K562 (cell line): ENCODE measurements around the gene IKZF3. TPM values are rescaled to one million over a fixed set of nuclear protein-coding genes. Genes with fewer than 3 reads are reported as not detected.

Experiments
- ATAC-seq: fragments of 200-7000 bp; cut with Tn5 transposase; 3 replicates; pipeline ENCODE4 v1.9.1; 2020; ENCODE audit warnings: moderate library complexity
- BruUV-seq: library from RNA; stranded (reverse); fragments of 400-500 nt; replicated peaks from 2 replicates; lab custom pipeline; 2021; lab: Mats Ljungman, UMichigan
- CTCF ChIA-PET: fragments of 300-600 bp; formaldehyde crosslinking; extraction: SDS; loops from one replicate; lab custom pipeline; 2021; ENCODE audit warnings: low intra/inter-chr PET ratio; lab: Yijun Ruan, JAX
- POLR2A ChIA-PET: fragments of 300-600, 350-650 bp; sonication (Branson Sonifier 250); formaldehyde crosslinking; extraction: SDS; loops from one replicate; lab custom pipeline; 2021; ENCODE audit warnings: antibody characterized with exemption, inconsistent platforms; lab: Yijun Ruan, JAX
- DNase-seq, 4 experiments: peaks; one replicate each; pipeline versions ENCODE4 v3.0.0 to v3.0.0-alpha.2; 2011 to 2018; ENCODE audit warnings: low spot score in 3 of 4, mixed read lengths in 3 of 4; ENCODE audit errors: extremely low read depth in 1 of 4
- FAIRE-seq: peaks from 2 replicates; lab custom pipeline; 2011; peaks lifted over from hg19 to GRCh38; lab: Jason Lieb, UNC
- H2AFZ ChIP-seq: 2 replicates; pipeline ENCODE4 v1.6.0; 2011; ENCODE audit warnings: low read depth, low read length, control low read depth, inconsistent platforms
- H3K27ac ChIP-seq: fragments of 200-600 bp; 3 replicates; pipeline ENCODE4 v1.8.0; 2011; ENCODE audit warnings: low read depth, mild to moderate bottlenecking, control low read depth, inconsistent platforms, low read length, moderate library complexity, mixed read lengths; ENCODE audit errors: extremely low read depth
- H3K27me3 ChIP-seq, 2 experiments: fragments of 300-600 bp in 1 of 2; 2 replicates in 1 of 2; 3 replicates in 1 of 2; pipeline versions ENCODE4 v1.6.0 to v1.8.0; 2011; ENCODE audit warnings: inconsistent platforms in 2 of 2, low read length in 2 of 2, mild to moderate bottlenecking in 1 of 2, mixed read lengths in 1 of 2, moderate library complexity in 1 of 2; ENCODE audit not compliant: control insufficient read depth in 2 of 2, insufficient read depth in 2 of 2
- H3K36me3 ChIP-seq: fragments of 300-600 bp; 3 replicates; pipeline ENCODE4 v1.8.0; 2011; ENCODE audit warnings: mild to moderate bottlenecking, low read length, inconsistent platforms; ENCODE audit not compliant: control insufficient read depth, insufficient read depth
- H3K4me1 ChIP-seq, 2 experiments: fragments of 200-600 bp in 1 of 2; replicated peaks in 1 of 2; 2 replicates in 1 of 2; 3 replicates in 1 of 2; pipeline versions ENCODE4 v1.5.1 to v1.8.0; 2011; ENCODE audit warnings: inconsistent platforms in 2 of 2, low read length in 2 of 2, mild to moderate bottlenecking in 1 of 2, mixed read lengths in 1 of 2, moderate library complexity in 1 of 2; ENCODE audit not compliant: control insufficient read depth in 2 of 2, insufficient read depth in 2 of 2
- H3K4me2 ChIP-seq: 2 replicates; pipeline ENCODE4 v1.6.1; 2011; ENCODE audit warnings: low read length, control low read depth, inconsistent platforms, mixed read lengths; ENCODE audit not compliant: insufficient read depth
- H3K4me3 ChIP-seq: fragments of 200-600 bp; sonication (generic), shearing (Covaris generic); 2 replicates; pipeline ENCODE4 v1.5.1; 2016; ENCODE audit warnings: control low read depth, inconsistent platforms
- H3K79me2 ChIP-seq: fragments of 200-600 bp; 3 replicates; pipeline ENCODE4 v1.8.0; 2011; ENCODE audit warnings: low read length, inconsistent platforms; ENCODE audit not compliant: control insufficient read depth, insufficient read depth
- H3K9ac ChIP-seq, 2 experiments: 2 replicates each; pipeline versions ENCODE4 v1.6.0 to v1.6.1; 2011; ENCODE audit warnings: low read depth in 2 of 2, low read length in 2 of 2, control low read depth in 1 of 2, inconsistent platforms in 1 of 2, mild to moderate bottlenecking in 1 of 2, mixed read lengths in 1 of 2; ENCODE audit not compliant: insufficient read depth in 1 of 2
- H3K9me1 ChIP-seq: one replicate; pipeline ENCODE4 v1.6.0; 2011; ENCODE audit warnings: inconsistent platforms, mild to moderate bottlenecking, low read length, moderate library complexity; ENCODE audit not compliant: control insufficient read depth, insufficient read depth
- H3K9me3 ChIP-seq: replicated peaks from 2 replicates; pipeline ENCODE4 v1.5.1; 2011; ENCODE audit warnings: low read depth, low read length, inconsistent platforms; ENCODE audit not compliant: control insufficient read depth, insufficient read depth
- H4K20me1 ChIP-seq: replicated peaks from 2 replicates; pipeline ENCODE4 v1.6.1; 2011; ENCODE audit warnings: low read length, inconsistent platforms, mixed read lengths; ENCODE audit not compliant: control insufficient read depth, insufficient read depth
- CHD4 ChIP-seq: fragments of 200-600 bp; sonication (generic); IDR thresholded peaks from 3 replicates; pipeline ENCODE4 v1.6.1; 2012; ENCODE audit warnings: low read depth, mild to moderate bottlenecking, mixed read lengths, low read length, inconsistent platforms; ENCODE audit not compliant: insufficient read depth, insufficient replicate concordance, poor library complexity, severe bottlenecking
- GABPA ChIP-seq: fragments of 200-800 bp; sonication (Bioruptor generic); conservative IDR thresholded peaks from 2 replicates; pipeline ENCODE4 v1.6.1; 2016; ENCODE audit warnings: low read depth, missing genetic modification characterization, missing compliant biosample characterization
- HDAC8 ChIP-seq: fragments of 450-650 bp; IDR thresholded peaks from 2 replicates; pipeline ENCODE4 v1.6.1; 2016; ENCODE audit warnings: mild to moderate bottlenecking, missing genetic modification characterization, moderate library complexity, missing compliant biosample characterization
- KDM1A ChIP-seq, 2 experiments: fragments of 450-650 bp; IDR thresholded peaks; 2 replicates each; pipeline ENCODE4 v1.6.1; 2016; ENCODE audit warnings: mild to moderate bottlenecking in 2 of 2
- POLR2A ChIP-seq: fragments of 450-650 bp; conservative IDR thresholded peaks from 2 replicates; pipeline ENCODE4 v1.6.1; 2016
- PURB ChIP-seq: sonication (generic); formaldehyde crosslinking; IDR thresholded peaks from 2 replicates; pipeline ENCODE4 v1.9.0; 2021; ENCODE audit warnings: low read depth, mild to moderate bottlenecking, missing genetic modification reagents
- RBM34 ChIP-seq: fragments of 200-400 bp; formaldehyde crosslinking; IDR thresholded peaks from 2 replicates; pipeline ENCODE4 v1.6.1; 2018; ENCODE audit warnings: low read length, borderline replicate concordance; ENCODE audit not compliant: insufficient read depth
- RFX5 ChIP-seq: IDR thresholded peaks from 2 replicates; pipeline ENCODE4 v1.6.1; 2011; ENCODE audit warnings: low read depth, mild to moderate bottlenecking, improper control_type of control experiment, low read length
- SNAPC5 ChIP-seq: fragments of 250-450 bp; sonication (Bioruptor Pico); IDR thresholded peaks from 2 replicates; pipeline ENCODE4 v1.8.0; 2021; ENCODE audit warnings: moderate library complexity, mild to moderate bottlenecking, inconsistent platforms
- TFAM ChIP-seq: fragments of 250-450 bp; sonication (Bioruptor Pico); conservative IDR thresholded peaks from 2 replicates; pipeline ENCODE4 v1.5.0; 2021; ENCODE audit warnings: mild to moderate bottlenecking, moderate library complexity
- ZBTB26 ChIP-seq: fragments of 450-650 bp; formaldehyde crosslinking; IDR thresholded peaks from 2 replicates; pipeline ENCODE4 v1.4.0; 2022; ENCODE audit warnings: missing genetic modification characterization
- ZNF263 ChIP-seq: sonication (generic); formaldehyde crosslinking; IDR thresholded peaks from 2 replicates; pipeline ENCODE4 v1.8.0; 2022; ENCODE audit warnings: mild to moderate bottlenecking, missing genetic modification reagents, borderline replicate concordance
- ZNF512 ChIP-seq: IDR thresholded peaks from 2 replicates; pipeline ENCODE4 v1.6.1; 2016; ENCODE audit warnings: missing genetic modification characterization, missing compliant biosample characterization
- ZNF609 ChIP-seq: sonication (generic); formaldehyde crosslinking; IDR thresholded peaks from 2 replicates; pipeline ENCODE4 v1.8.1; 2023; ENCODE audit warnings: missing genetic modification reagents, mild to moderate bottlenecking, borderline replicate concordance
- WGBS: fragments of 100-300 bp; shearing (Covaris generic); methylation state at CpG from one replicate; pipeline ENCODE4 v1.1.6; 2016; ENCODE audit warnings: low coverage, mixed read lengths; ENCODE audit not compliant: insufficient coverage; ENCODE audit errors: missing lambda C conversion rate; 5-methylcytosine and 5-hydroxymethylcytosine counted together
- in situ Hi-C: fragments of 300-500 bp; cut with MboI; formaldehyde crosslinking; loops from 4 replicates; pipeline ENCODE4 v1.15.0; 2018; ENCODE audit warnings: inconsistent platforms, mixed read lengths
- intact Hi-C: fragments of 100-400 bp; cut with micrococcal nuclease; formaldehyde crosslinking; loops from 2 replicates; pipeline ENCODE4 v1.14.2; 2022
- polyA plus RNA-seq, 8 experiments: library from polyadenylated mRNA; depleted of rRNA in 4 of 8; stranded (reverse) in 5 of 8; unstranded in 3 of 8; fragments of >200 nt; fragmentation: Nextera tagmentation in 2 of 8; fragmentation: Illumina TruSeq in 1 of 8; extraction: Ambion mirVana in 2 of 8; extraction: Trizol in 1 of 8; gene quantifications; 2 replicates each; pipeline versions ENCODE4 v1.2.1 to v1.2.3, GENCODE V29; 2011 to 2014; ENCODE audit warnings: inconsistent platforms in 1 of 8, missing spikeins in 1 of 8
- total RNA-seq, 7 experiments: library from RNA; depleted of rRNA in 6 of 7; stranded (reverse); fragments of >200 nt in 6 of 7; fragmentation: Illumina TruSeq in 2 of 7; extraction: Trizol in 2 of 7; gene quantifications; 2 replicates each; pipeline versions ENCODE4 v1.2.1 to v1.2.3, GENCODE V29; 2011 to 2021; ENCODE audit warnings: low replicate concordance in 1 of 7

The IKZF3 gene
- total and polyA plus RNA-seq, 9 of the 15 experiments (the other 6 are each of a cell fraction or from before 2014, with no cell fraction given) = 0.06 to 1.6 (median 0.62) TPM

- Histone ChIP-seq H4K20me1 (no peaks in the 10 kb centered on the region), H3K9me1 (no peaks in the 10 kb centered on the region), H3K79me2 (no peaks in the 10 kb centered on the region), H3K27me3 (no peaks in the 10 kb centered on the region), H3K27ac (no peak overlapping the region), H3K9me3 (no peaks in the 10 kb centered on the region), H3K4me2 (no peak overlapping the region), H3K9ac (no peak overlapping the region), H3K36me3 (no peaks in the 10 kb centered on the region), H2AFZ (no peak overlapping the region), H3K4me3 (no peak overlapping the region), H3K4me1 (peaks cover 0 to 28% of the 10 kb centered on the region in 2 experiments; a peak in 3 of 5 replicates)
- WGBS = 57% methylated on average over 7 of the region's 7 CpGs
- DNase-seq (no peak), FAIRE-seq (no peak), ATAC-seq (no peak)
- no TSS peak for BruUV-seq
- in situ Hi-C loops (no loop called here), intact Hi-C loops (no loop called here)
- POLR2A ChIA-PET = interaction anchor here (1.0 kb wide), 1 partner anchor 14 kb away, joined by 3 read pairs; no protein-coding TSS in a partner anchor
- CTCF ChIA-PET = no interaction called here
- TF ChIP-seq KDM1A (IDR thresholded peaks at IDR 0.05) (no peak), RBM34 (no peak), ZNF512 (tag) (no peak), GABPA (tag) (no peak), ZNF263 (CRISPR knock-in tag) (no peak), POLR2A (no peak), PURB (CRISPR knock-in tag) (no peak), CHD4 (no peak), HDAC8 (tag) (no peak), SNAPC5 (CRISPR knock-in tag) (no peak), ZBTB26 (CRISPR knock-in tag) (no peak), RFX5 (no peak), TFAM (CRISPR knock-in tag) (no peak), ZNF609 (CRISPR knock-in tag) (no peak)
Measured at GRCh38 chr17:39746145-39746461, 118.0 kb downstream of the IKZF3 start.
